OCI-LY1 (cell line): ENCODE data around the gene CIC.

Source experiments
- CTCF ChIP-seq: fragments of 200-600 bp; sonication (generic), shearing (Covaris generic); IDR thresholded peaks from 2 replicates; pipeline ENCODE4 v1.5.1; 2017; ENCODE audit warnings: mild to moderate bottlenecking, antibody characterized with exemption, low read length, moderate library complexity, mixed read lengths
- EZH2 ChIP-seq: fragments of 200-600 bp; sonication (generic), shearing (Covaris generic); IDR thresholded peaks from 2 replicates; pipeline ENCODE4 v1.8.0; 2017; ENCODE audit warnings: borderline replicate concordance, mixed run types, mild to moderate bottlenecking, antibody characterized with exemption, low read length, moderate library complexity, mixed read lengths

GRCh38 chr19:42325896-42326771 lies 57.1 kb downstream of the CIC start:
- TF ChIP-seq CTCF (peak; percentile 48), EZH2 (no peak)
